Inflammatory macrophage treated with lipopolysaccharide for 1 hour (primary cell): ENCODE data around the gene IL20RA.
"Not testable (repeated sequence)": the region's sequence is repeated elsewhere in the genome, so short reads cannot be mapped to it uniquely, and the experiment has no call there.

ENCODE experiments used
- DNase-seq, 2 donors: peaks; one replicate each; pipeline ENCODE4 v3.0.0-alpha.2; 2020 to 2022

Gene IL20RA

GRCh38 chr6:136968837-136969236 lies 75.9 kb downstream of the IL20RA start:
- no peak for DNase-seq

GRCh38 chr6:136967876-136968752 lies 76.7 kb downstream of the IL20RA start:
- DNase-seq, result peak; percentile 39 to 76

- no peak for DNase-seq
These were observed 80.4 kb downstream of the IL20RA start for GRCh38 chr6:136964398-136964797.

GRCh38 chr6:136963259-136963658 lies 81.5 kb downstream of the IL20RA start:
- no peak for DNase-seq

GRCh38 chr6:136962661-136963060 lies 82.1 kb downstream of the IL20RA start:
- no peak for DNase-seq

- no peak for DNase-seq
These were observed 82.9 kb downstream of the IL20RA start for GRCh38 chr6:136961848-136962247.

GRCh38 chr6:136960781-136961180 lies 84.0 kb downstream of the IL20RA start:
- DNase-seq, result no peak

GRCh38 chr6:136959935-136960334 lies 84.8 kb downstream of the IL20RA start:
- not testable (repeated sequence) for DNase-seq

- no peak for DNase-seq
These were observed 85.3 kb downstream of the IL20RA start for GRCh38 chr6:136959471-136959891.

GRCh38 chr6:136958168-136958567 lies 86.6 kb downstream of the IL20RA start:
- DNase-seq, result no peak

GRCh38 chr6:136956590-136957544 lies 87.9 kb downstream of the IL20RA start:
- DNase-seq, result no peak

- no peak for DNase-seq
These were observed 89.6 kb downstream of the IL20RA start for GRCh38 chr6:136955123-136955522.

GRCh38 chr6:136952714-136953260 lies 92.0 kb downstream of the IL20RA start:
- no peak for DNase-seq

GRCh38 chr6:136950436-136951126 lies 94.2 kb downstream of the IL20RA start:
- no peak for DNase-seq
